Stimulated activated CD4-positive, alpha-beta T cell treated with anti-CD3 and anti-CD28 coated beads, Interleukin-1b, Interleukin-23, amount 100 ng/mL, for 24 hours (primary cell): ENCODE measurements around the gene CELSR1.
"Not testable (repeated sequence)": the region's sequence is repeated elsewhere in the genome, so short reads cannot be mapped to it uniquely, and the experiment has no call there.

Experiments used
- DNase-seq, 4 experiments: peaks; one replicate each; pipeline ENCODE4 v3.0.0-alpha.2; 2020; ENCODE audit warnings: low read depth in 4 of 4, low spot score in 1 of 4

CELSR1 gene

GRCh38 chr22:46515208-46516111 lies 22.0 kb downstream of the CELSR1 start:
- DNase-seq: no peak

GRCh38 chr22:46514592-46515207 lies 22.7 kb downstream of the CELSR1 start:
- DNase-seq: no peak

DNA sequence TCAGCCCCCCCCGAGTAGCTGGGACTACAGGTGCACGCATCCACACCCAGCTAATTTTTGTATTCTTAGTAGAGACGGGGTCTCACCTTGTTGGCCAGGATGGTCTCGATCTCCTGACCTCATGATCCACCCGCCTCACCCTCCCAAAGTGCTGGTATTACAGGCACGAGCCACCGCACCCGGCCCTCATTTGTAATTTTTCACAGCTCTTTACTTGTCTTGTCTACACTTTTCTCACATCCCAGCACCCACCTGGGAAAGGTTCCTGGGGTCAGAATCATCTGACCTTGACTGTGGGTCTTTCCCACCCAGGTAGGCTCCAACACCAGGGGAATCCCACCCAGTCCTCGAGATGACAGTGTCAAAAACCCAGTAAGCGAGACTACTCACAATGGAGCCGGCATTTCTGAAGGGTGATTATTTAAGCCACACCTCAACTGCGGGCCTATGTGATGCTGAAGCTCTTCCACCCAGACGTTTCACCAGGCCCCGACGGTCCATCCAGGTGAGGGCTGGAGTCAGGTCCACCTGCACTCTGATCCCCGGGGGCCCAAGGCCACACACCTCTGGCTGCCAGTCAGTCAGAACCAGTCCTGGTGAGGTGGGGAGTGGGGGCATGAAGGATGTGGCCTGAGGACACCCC lies 23.4 kb downstream of the CELSR1 start:
- DNase-seq: no peak

DNA sequence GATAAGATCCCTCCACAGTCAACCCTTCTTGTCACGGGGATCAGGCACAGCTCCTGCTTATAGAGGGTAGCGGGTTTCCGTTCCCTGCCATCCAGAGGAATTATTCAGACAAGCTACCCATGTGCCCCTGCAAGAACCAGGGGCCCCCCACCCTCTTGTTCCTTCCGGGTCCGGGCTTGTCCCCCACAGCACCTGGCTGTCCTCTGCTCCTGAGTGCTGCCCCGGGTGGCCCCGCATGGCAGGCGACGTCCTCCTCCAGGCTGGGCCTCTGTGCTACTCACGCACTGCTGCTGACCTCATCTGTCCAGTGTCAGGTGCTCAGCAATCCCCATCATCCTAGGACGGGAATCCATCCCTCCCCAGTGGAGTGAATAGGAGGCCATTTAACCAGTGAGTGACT lies 24.7 kb downstream of the CELSR1 start:
- DNase-seq: no peak

GRCh38 chr22:46512039-46512370 lies 25.4 kb downstream of the CELSR1 start:
- no peak for DNase-seq

DNA sequence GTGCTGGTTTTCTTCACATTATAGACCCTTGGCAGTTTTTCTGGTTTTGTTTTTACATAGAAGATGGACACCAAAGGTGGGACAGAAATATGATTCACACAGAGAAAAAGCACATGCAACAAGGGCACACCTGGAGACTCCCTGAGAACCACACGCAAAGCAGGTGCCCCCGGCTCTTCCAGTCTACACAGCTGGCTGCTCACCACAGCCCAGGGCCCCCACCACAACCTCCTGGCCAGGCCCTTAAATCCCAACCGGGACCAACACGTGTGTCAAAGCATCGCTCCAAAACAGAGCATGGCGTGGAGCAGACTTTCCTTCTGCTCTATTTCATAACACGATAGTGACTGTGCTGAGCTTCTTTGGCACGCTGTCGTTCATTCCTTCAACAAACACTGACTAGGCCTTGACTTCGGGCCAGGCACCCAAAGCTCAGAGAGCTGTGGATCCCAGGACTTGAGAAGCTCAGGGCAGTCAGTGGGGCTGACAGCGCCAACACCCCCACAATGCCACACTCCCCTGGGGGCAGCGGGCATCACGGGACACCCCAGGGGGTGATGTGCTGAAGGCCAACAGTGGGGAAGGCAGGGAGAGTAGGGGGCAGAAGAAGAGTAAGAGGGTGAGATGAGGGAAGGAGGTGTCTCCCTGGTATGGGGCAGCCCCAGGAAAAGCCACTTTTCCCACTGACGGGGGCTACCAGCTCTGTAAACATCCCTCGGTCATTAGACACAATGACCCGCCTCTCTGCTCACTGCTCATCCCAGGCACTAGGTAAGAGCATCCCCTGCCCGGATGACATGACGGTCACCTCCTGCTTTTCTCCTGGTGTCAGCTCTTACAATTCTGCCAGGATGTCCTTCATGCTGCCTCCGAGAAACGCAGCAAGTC lies 26.0 kb downstream of the CELSR1 start:
- no peak for DNase-seq

DNA sequence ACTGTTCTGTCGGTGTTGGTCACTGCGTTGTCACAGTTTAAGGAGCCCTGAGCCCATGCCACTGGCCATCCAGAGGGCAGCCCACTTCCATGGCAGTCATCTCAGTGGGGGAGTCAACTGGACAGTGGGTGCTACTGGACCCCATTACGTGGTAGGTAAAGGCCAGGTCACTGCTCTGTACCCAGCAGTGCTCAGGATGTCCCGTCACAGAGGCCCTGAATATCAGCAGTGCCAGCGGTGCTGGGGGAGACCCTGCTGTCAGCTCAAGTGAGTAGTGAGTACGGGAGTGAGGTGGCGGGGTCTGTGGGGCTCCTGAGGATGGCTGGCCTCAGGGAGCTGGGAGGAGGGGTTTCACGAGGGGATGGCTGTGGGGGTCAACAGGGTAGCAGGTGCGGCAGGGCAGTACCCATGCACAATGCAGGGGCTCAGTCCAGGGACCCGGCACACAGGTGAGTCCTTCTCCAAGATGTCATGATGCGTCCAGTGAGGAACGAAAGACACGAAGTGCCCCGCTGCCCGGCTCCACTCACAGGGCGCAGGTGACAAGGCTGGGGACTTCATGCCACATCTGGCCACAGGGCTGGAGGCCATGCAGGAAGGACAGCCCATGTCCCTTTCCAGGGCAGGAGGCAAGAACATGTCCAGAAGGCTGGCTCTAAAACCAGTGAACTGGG lies 27.9 kb downstream of the CELSR1 start:
- no peak for DNase-seq

- no peak for DNase-seq
Observed at GRCh38 chr22:46508491-46508999, 28.9 kb downstream of the CELSR1 start.

DNA sequence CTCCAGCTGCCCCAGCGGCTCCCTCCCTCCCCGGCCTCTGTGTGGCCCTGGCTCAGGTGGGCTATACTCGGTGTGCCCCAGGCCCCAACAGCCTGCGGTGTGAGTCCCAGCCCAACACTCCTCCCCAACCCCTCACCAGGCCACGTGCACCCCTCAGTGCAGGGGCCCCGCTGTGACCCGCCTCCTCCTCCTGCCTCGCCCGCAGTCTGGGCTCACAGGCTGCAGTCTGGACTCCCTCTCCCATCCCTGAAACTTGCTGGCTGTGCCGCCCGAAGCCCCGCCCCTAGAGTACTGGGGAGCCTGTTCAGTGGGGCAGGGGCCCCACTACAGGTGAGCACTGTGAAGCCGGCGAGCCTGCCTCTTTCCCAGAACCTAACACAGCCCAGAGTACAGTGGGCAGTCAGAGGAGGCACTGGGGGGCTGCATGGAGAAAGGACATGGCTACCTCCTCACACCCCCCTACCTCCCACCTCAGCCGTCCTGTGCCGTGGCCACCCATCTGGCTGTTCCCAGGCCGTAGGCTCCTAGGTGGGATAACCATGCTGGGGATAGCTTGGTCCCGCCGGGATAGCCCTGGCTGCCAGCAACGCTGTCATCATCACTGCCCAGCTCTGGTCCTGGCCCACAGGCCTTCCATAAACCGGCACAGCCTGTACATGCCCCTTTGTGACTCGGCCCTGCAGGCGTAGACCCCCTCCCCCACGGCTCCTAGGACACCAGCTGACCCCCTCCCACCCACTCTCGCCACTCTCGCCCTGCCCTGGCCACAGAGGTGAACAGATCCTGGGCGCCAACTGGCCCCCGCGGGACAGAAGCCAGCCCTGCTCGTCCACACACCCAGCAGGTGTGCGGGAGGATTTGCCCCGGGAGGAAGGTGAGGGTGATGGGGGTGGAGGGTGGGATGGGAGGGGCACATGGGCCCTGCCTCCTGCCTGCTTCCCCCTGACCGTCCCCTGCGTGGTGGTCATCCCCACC lies 29.7 kb downstream of the CELSR1 start:
- DNase-seq: no peak

GRCh38 chr22:46504584-46504983 lies 32.8 kb downstream of the CELSR1 start:
- no peak for DNase-seq

DNA sequence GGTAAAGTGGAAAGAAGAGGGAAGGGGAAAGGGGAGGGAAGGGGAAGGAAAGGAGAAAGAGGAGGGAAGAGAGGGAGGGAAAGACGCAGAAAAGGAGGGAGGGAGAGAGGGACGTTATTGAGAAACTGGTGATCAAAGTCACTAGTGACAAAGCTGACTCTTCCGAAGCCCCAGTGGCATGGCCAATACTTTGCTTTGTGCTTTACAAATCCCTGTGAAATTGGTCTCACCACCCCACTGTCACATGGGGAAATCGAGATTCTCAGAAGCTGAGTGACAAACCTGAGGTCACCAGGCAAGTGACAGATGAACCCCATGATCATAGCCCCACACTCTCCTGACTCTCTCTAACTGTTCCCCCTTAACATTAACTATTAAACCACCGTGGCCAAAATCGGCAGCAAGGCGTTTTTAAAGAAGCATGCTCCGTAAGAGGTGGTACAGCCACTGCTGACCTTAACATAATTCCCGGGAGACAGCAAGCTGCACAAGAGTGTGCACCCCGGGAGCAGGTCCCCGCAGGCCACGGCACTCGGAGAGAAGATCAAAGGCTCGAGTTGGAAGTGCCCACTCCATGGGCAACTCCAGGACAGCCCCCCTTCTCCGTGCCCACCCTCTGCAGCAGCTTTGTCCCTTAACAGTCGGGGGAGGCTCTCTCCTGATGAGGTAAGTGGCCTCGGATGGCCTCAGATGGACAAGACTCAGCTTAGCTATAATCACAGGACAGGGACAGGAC lies 34.8 kb downstream of the CELSR1 start:
- no peak for DNase-seq

DNA sequence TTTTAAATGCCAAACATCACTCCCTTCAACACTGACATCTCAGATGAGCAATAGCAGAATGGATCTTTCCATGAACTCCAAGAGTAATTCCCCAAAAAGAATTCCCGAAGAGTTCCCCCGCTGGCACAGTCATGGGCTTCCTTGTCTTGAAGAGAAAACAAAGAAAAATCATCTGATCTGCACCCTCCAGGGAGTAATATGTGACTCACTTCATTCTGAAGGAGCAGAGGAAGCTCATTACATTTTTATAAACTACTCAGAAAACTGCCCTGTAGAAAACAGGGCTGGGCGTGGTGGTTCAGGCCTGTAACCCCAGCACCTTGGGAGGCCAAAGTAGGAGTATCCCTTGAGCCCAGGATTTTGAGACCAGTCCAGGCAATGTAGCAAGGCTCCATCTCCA lies 35.7 kb downstream of the CELSR1 start:
- DNase-seq: no peak

GRCh38 chr22:46501265-46501664 lies 36.2 kb downstream of the CELSR1 start:
- DNase-seq: not testable (repeated sequence)

- DNase-seq: no peak
Observed at GRCh38 chr22:46500201-46500600, 37.2 kb downstream of the CELSR1 start.

- no peak for DNase-seq
Observed at GRCh38 chr22:46499805-46500189, 37.6 kb downstream of the CELSR1 start.

DNA sequence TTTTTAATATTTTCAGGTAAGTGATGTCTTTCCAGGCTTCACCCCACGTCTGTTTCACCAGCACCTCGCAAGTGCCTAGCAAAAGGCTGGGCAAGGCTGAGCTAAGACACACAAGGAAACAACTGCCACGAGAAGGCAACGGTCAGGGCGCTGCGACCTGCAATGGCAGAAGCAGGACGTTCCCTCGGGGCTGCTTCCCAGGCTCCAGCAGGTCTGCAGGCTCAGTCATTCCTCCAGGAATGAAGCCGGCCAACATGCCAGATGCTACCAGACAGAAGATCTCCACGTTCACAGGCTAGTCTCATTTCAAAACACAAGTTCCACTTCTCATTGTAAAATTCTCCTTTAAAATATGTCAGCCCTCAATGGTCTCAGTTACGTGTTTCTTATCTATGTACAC lies 45.5 kb downstream of the CELSR1 start:
- DNase-seq: no peak

DNA sequence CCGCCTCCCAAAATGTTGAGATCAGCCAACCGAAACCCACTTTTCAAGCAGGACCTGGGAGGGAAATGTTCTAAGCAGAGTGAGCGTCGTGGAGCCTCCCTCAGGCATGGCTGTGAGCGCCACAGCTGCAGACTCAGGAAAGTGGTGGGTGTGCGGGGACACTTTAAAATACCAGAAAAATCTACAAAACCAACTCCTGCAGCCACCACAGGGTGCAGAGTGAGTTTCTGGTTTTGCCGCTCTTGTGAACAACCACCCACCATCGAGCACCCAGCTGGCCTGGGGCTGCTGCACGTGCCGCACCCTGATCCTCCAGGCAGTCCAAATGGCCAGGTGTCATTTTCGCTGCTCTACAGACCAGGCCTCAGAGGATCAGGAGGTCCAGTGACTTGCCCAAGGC lies 46.9 kb downstream of the CELSR1 start:
- DNase-seq: no peak

DNA sequence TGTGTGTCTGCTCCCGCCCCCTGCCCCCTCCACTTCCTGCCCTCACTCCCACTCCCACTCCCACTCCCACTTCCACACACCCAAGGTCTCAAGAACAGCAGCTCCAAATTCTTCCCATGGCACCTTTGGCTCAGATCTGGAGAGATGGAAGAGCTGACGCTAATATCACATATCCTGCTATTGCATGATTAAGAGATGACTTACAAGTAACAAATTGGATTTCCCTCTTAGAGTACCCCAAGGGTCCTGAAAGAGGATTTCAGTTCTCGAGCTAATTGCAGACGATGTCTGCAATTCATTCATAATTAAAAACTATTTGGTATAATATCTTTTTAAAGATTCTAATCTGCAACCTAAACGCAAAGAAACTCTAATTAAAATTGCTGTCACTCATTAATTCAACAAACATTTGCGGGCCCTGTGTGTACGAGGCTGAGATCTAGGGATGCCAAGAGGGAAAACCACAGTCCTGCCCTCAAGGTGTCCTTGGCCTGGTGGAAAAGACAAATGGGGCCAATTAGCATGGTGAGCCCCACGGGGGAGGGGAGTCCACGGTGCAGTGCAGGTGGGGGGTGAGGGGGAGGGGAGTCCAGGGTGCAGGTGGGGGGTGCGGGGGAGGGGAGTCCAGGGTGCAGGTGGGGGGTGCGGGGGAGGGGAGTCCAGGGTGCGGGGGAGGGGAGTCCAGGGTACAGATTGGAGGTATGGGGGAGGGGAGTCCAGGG lies 50.3 kb downstream of the CELSR1 start:
- DNase-seq: no peak
